GM12864 (cell line): ENCODE measurements around the gene AOPEP.
A peak's percentile ranks its signal among the peaks of the same experiment; 100 is the strongest.
"Not testable (repeated sequence)": the region's sequence is repeated elsewhere in the genome, so short reads cannot be mapped to it uniquely, and the experiment has no call there.

Experiments
- DNase-seq: peaks from one replicate; pipeline ENCODE4 v3.0.0-alpha.2; 2011; ENCODE audit warnings: low read depth
- H3K4me3 ChIP-seq: 2 replicates; pipeline ENCODE4 v1.5.1; 2011; ENCODE audit warnings: mild to moderate bottlenecking, low read depth, low read length, control low read depth
- TF ChIP-seq, protein P1 (sequence below): IDR thresholded peaks from 2 replicates; pipeline ENCODE4 v1.5.1; 2011; ENCODE audit warnings: low read depth, mild to moderate bottlenecking, moderate library complexity, low read length, control low read depth, inconsistent platforms; ENCODE audit errors: missing control alignments

Gene AOPEP

GRCh38 chr9:94870465-94870792, 143.9 kb downstream of the AOPEP start:
- TF ChIP-seq, protein P1, sequence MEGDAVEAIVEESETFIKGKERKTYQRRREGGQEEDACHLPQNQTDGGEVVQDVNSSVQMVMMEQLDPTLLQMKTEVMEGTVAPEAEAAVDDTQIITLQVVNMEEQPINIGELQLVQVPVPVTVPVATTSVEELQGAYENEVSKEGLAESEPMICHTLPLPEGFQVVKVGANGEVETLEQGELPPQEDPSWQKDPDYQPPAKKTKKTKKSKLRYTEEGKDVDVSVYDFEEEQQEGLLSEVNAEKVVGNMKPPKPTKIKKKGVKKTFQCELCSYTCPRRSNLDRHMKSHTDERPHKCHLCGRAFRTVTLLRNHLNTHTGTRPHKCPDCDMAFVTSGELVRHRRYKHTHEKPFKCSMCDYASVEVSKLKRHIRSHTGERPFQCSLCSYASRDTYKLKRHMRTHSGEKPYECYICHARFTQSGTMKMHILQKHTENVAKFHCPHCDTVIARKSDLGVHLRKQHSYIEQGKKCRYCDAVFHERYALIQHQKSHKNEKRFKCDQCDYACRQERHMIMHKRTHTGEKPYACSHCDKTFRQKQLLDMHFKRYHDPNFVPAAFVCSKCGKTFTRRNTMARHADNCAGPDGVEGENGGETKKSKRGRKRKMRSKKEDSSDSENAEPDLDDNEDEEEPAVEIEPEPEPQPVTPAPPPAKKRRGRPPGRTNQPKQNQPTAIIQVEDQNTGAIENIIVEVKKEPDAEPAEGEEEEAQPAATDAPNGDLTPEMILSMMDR, result no peak

GRCh38 chr9:94870793-94871558, 144.5 kb downstream of the AOPEP start:
- no peak for DNase-seq
- TF ChIP-seq, protein P1, result no peak
- no peak overlapping the region for H3K4me3 ChIP-seq

More at GRCh38 chr9:94870465-94870792, 143.9 kb downstream of the AOPEP start:
- no peak overlapping the region for H3K4me3 ChIP-seq
- DNase-seq, result no peak

DNA sequence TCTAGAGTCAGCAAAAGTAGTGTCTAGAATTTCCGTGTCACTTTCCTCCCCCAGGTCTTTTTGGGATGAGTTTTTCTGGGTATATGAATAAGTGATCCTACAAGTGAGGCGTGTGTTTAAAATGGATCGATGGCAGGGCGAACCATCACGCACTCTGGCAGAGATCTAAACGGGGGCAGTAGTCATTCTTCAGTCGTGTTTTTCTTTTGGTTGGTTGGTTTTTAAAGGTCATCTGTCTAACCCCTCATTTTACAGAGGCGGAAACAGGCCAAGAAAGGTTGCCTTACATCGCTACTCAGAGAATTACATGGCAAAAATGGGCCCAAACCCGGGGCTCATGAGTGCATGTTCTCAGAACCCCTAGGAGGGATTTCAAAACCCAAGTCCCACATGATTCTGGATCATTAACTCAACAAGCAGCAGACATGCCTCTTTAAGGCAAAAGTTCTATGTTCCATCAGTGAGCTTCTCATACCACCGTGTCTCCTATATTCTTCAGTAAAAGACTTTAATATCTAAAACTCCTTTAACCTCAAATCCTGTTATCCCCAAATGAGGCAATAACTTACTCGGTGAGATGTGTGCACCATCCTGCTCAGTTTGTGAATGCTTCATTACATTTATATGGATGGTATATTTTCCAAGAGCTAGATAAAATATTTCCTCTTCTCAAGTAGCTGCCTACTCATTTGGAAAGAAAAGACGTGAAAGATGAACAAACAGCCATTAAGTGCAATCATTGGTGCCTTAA, 145.8 kb downstream of the AOPEP start:
- no peak for DNase-seq
- no peak overlapping the region for H3K4me3 ChIP-seq
- TF ChIP-seq, protein P1, result no peak

DNA sequence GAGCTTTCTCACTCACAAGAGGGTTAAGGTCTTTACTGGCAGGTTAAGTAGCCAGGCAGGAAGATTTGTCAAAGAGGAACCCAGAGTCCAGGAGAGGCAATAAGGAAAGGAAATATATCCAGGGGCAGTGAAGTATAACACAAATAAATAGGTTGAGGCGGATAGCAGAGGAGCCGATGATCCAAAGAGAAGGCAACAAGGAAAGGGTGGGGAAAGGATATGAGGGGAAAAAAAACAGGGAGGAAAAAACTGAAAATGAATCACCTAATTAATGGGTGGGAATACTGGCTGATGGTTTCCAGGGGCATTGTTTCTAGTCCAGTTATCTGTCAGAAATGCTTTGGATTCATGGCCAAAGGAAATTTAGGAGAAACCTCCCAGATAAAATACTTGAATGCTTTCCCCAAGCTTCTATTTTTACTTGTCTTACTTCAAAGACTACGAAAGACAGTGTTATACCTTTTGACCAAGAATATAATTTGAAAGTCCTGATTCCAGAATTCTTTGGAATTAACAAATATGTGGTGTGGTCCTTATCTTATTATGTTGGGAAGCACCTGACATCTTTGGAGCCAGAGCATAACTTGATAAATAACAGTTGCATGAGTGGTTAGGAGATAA, 146.5 kb downstream of the AOPEP start:
- H3K4me3 ChIP-seq, result no peak overlapping the region
- TF ChIP-seq, protein P1, result no peak
- DNase-seq, result no peak

GRCh38 chr9:94874316-94874715, 147.8 kb downstream of the AOPEP start:
- TF ChIP-seq, protein P1, result no peak
- no peak overlapping the region for H3K4me3 ChIP-seq
- no peak for DNase-seq

- no peak overlapping the region for H3K4me3 ChIP-seq
- peak; percentile 13 for DNase-seq
- TF ChIP-seq, protein P1, result no peak
Observed at GRCh38 chr9:94875300-94876020, 149.0 kb downstream of the AOPEP start.

GRCh38 chr9:94878804-94879203, 152.3 kb downstream of the AOPEP start:
- DNase-seq, H3K4me3 ChIP-seq: not testable (repeated sequence)
